ENCODE measurements around the gene MAL.
"Not testable (repeated sequence)": the region's sequence is repeated elsewhere in the genome, so short reads cannot be mapped to it uniquely, and the experiment has no call there.

The MAL gene

GRCh38 chr2:95034818-95035217, 9.3 kb downstream of the MAL start:
- Histone ChIP-seq H3K27me3 (ENCODE audit: control insufficient read depth, insufficient read depth, low read length) (peaks cover 13% of the 10 kb centered on the region), H3K4me3 (ENCODE audit: low read depth, low read length) (no peak overlapping the region), H3K9me3 (ENCODE audit: control insufficient read depth, insufficient read depth, low read length) (no peaks in the 10 kb centered on the region; the same call in 1 of the 2 replicates), H3K9ac (ENCODE audit: low read depth, low read length) (no peak overlapping the region), H3K4me1 (ENCODE audit: control insufficient read depth, insufficient read depth, low read length) (0 out of 2 replicates have a peak, but pooled peaks cover 4% of the 10 kb centered on the region), H3K36me3 (ENCODE audit: control insufficient read depth, insufficient read depth, low read length) (no peaks in the 10 kb centered on the region), H3K27ac (ENCODE audit: low read depth, low read length) (no peak overlapping the region)

- H3K9ac ChIP-seq (ENCODE audit: low read depth, low read length): no peak overlapping the region
- H3K4me3 ChIP-seq (ENCODE audit: low read depth, low read length): no peak overlapping the region
- H3K36me3 ChIP-seq (ENCODE audit: control insufficient read depth, insufficient read depth, low read length): no peaks in the 10 kb centered on the region
- no peaks in the 10 kb centered on the region; the same call in 1 of the 2 replicates for H3K9me3 ChIP-seq (ENCODE audit: control insufficient read depth, insufficient read depth, low read length)
- no peaks in the 10 kb centered on the region; the same call in 1 of the 2 replicates for H3K27me3 ChIP-seq (ENCODE audit: control insufficient read depth, insufficient read depth, low read length)
- no peaks in the 10 kb centered on the region for H3K4me1 ChIP-seq (ENCODE audit: control insufficient read depth, insufficient read depth, low read length)
- H3K27ac ChIP-seq (ENCODE audit: low read depth, low read length): no peak overlapping the region
Measured at GRCh38 chr2:95036596-95037383, 11.3 kb downstream of the MAL start.

- Histone ChIP-seq H3K9me3 (ENCODE audit: control insufficient read depth, insufficient read depth, low read length) (no peaks in the 10 kb centered on the region; the same call in 1 of the 2 replicates), H3K27ac (ENCODE audit: low read depth, low read length) (no peak overlapping the region), H3K4me3 (ENCODE audit: low read depth, low read length) (no peak overlapping the region), H3K27me3 (ENCODE audit: control insufficient read depth, insufficient read depth, low read length) (no peaks in the 10 kb centered on the region; the same call in 1 of the 2 replicates), H3K9ac (ENCODE audit: low read depth, low read length) (no peak overlapping the region), H3K36me3 (ENCODE audit: control insufficient read depth, insufficient read depth, low read length) (no peaks in the 10 kb centered on the region), H3K4me1 (ENCODE audit: control insufficient read depth, insufficient read depth, low read length) (no peaks in the 10 kb centered on the region)
Measured at GRCh38 chr2:95037384-95037839, 11.9 kb downstream of the MAL start.

GRCh38 chr2:95037841-95038585, 12.5 kb downstream of the MAL start:
- H3K27ac ChIP-seq (ENCODE audit: low read depth, low read length); H3K27me3 ChIP-seq (ENCODE audit: control insufficient read depth, insufficient read depth, low read length); H3K9ac ChIP-seq (ENCODE audit: low read depth, low read length); H3K4me3 ChIP-seq (ENCODE audit: low read depth, low read length); H3K9me3 ChIP-seq (ENCODE audit: control insufficient read depth, insufficient read depth, low read length); H3K4me1 ChIP-seq (ENCODE audit: control insufficient read depth, insufficient read depth, low read length); H3K36me3 ChIP-seq (ENCODE audit: control insufficient read depth, insufficient read depth, low read length): not testable (repeated sequence)

- Histone ChIP-seq H3K36me3 (ENCODE audit: control insufficient read depth, insufficient read depth, low read length) (no peaks in the 10 kb centered on the region), H3K9me3 (ENCODE audit: control insufficient read depth, insufficient read depth, low read length) (no peaks in the 10 kb centered on the region; the same call in 1 of the 2 replicates), H3K4me3 (ENCODE audit: low read depth, low read length) (no peak overlapping the region), H3K9ac (ENCODE audit: low read depth, low read length) (no peak overlapping the region), H3K27me3 (ENCODE audit: control insufficient read depth, insufficient read depth, low read length) (no peaks in the 10 kb centered on the region; the same call in 1 of the 2 replicates), H3K27ac (ENCODE audit: low read depth, low read length) (no peak overlapping the region), H3K4me1 (ENCODE audit: control insufficient read depth, insufficient read depth, low read length) (peaks cover 7% of the 10 kb centered on the region; the same call in 1 of the 2 replicates)
Measured at GRCh38 chr2:95038635-95039298, 13.3 kb downstream of the MAL start.

GRCh38 chr2:95039363-95039762, 13.9 kb downstream of the MAL start:
- H3K27me3 ChIP-seq (ENCODE audit: control insufficient read depth, insufficient read depth, low read length): no peaks in the 10 kb centered on the region; the same call in 1 of the 2 replicates
- H3K4me1 ChIP-seq (ENCODE audit: control insufficient read depth, insufficient read depth, low read length): peaks cover 7% of the 10 kb centered on the region; the same call in 1 of the 2 replicates
- no peaks in the 10 kb centered on the region for H3K36me3 ChIP-seq (ENCODE audit: control insufficient read depth, insufficient read depth, low read length)
- H3K9ac ChIP-seq (ENCODE audit: low read depth, low read length): no peak overlapping the region
- no peaks in the 10 kb centered on the region; the same call in 1 of the 2 replicates for H3K9me3 ChIP-seq (ENCODE audit: control insufficient read depth, insufficient read depth, low read length)
- H3K4me3 ChIP-seq (ENCODE audit: low read depth, low read length): no peak overlapping the region
- H3K27ac ChIP-seq (ENCODE audit: low read depth, low read length): no peak overlapping the region

- Histone ChIP-seq H3K9me3 (ENCODE audit: control insufficient read depth, insufficient read depth, low read length) (no peaks in the 10 kb centered on the region; the same call in 1 of the 2 replicates), H3K27ac (ENCODE audit: low read depth, low read length) (no peak overlapping the region), H3K4me1 (ENCODE audit: control insufficient read depth, insufficient read depth, low read length) (peaks cover 7% of the 10 kb centered on the region; the same call in 1 of the 2 replicates), H3K36me3 (ENCODE audit: control insufficient read depth, insufficient read depth, low read length) (no peaks in the 10 kb centered on the region), H3K27me3 (ENCODE audit: control insufficient read depth, insufficient read depth, low read length) (no peaks in the 10 kb centered on the region; the same call in 1 of the 2 replicates), H3K9ac (ENCODE audit: low read depth, low read length) (no peak overlapping the region), H3K4me3 (ENCODE audit: low read depth, low read length) (no peak overlapping the region)
Measured at GRCh38 chr2:95039978-95040377, 14.5 kb downstream of the MAL start.

GRCh38 chr2:95040426-95040825, 14.9 kb downstream of the MAL start:
- H3K36me3 ChIP-seq (ENCODE audit: control insufficient read depth, insufficient read depth, low read length): no peaks in the 10 kb centered on the region
- no peak overlapping the region for H3K27ac ChIP-seq (ENCODE audit: low read depth, low read length)
- H3K9ac ChIP-seq (ENCODE audit: low read depth, low read length): no peak overlapping the region
- H3K27me3 ChIP-seq (ENCODE audit: control insufficient read depth, insufficient read depth, low read length): no peaks in the 10 kb centered on the region; the same call in 1 of the 2 replicates
- H3K4me3 ChIP-seq (ENCODE audit: low read depth, low read length): no peak overlapping the region
- H3K4me1 ChIP-seq (ENCODE audit: control insufficient read depth, insufficient read depth, low read length): peaks cover 7% of the 10 kb centered on the region; the same call in 1 of the 2 replicates
- no peaks in the 10 kb centered on the region; the same call in 1 of the 2 replicates for H3K9me3 ChIP-seq (ENCODE audit: control insufficient read depth, insufficient read depth, low read length)

- no peak overlapping the region for H3K27ac ChIP-seq (ENCODE audit: low read depth, low read length)
- no peaks in the 10 kb centered on the region; the same call in 1 of the 2 replicates for H3K27me3 ChIP-seq (ENCODE audit: control insufficient read depth, insufficient read depth, low read length)
- H3K4me1 ChIP-seq (ENCODE audit: control insufficient read depth, insufficient read depth, low read length): peaks cover 7% of the 10 kb centered on the region; the same call in 1 of the 2 replicates
- H3K9me3 ChIP-seq (ENCODE audit: control insufficient read depth, insufficient read depth, low read length): no peaks in the 10 kb centered on the region; the same call in 1 of the 2 replicates
- H3K4me3 ChIP-seq (ENCODE audit: low read depth, low read length): no peak overlapping the region
- no peak overlapping the region for H3K9ac ChIP-seq (ENCODE audit: low read depth, low read length)
- H3K36me3 ChIP-seq (ENCODE audit: control insufficient read depth, insufficient read depth, low read length): no peaks in the 10 kb centered on the region
Measured at GRCh38 chr2:95041060-95041823, 15.7 kb downstream of the MAL start.
